ENCODE measurements around the gene NDUFV1. TPM values are rescaled to one million over a fixed set of nuclear protein-coding genes. Genes with fewer than 3 reads are reported as not detected.
"Not testable (repeated sequence)": the region's sequence is repeated elsewhere in the genome, so short reads cannot be mapped to it uniquely, and the experiment has no call there.

NDUFV1 gene
- total and polyA plus RNA-seq, 2 donors (not counting 1 experiment from before 2014, with no cell fraction given): 238 to 315 TPM

- peaks cover 65 to 71% of the 10 kb centered on the region in 2 donors for H3K4me1 ChIP-seq (ENCODE audit: control insufficient read depth in 2 of 2, insufficient read depth in 2 of 2, low read length in 2 of 2)
- H4K20me1 ChIP-seq (ENCODE audit: control insufficient read depth, insufficient read depth, low read length, poor library complexity, severe bottlenecking): no peaks in the 10 kb centered on the region
- no peaks in the 10 kb centered on the region for H3K36me3 ChIP-seq (replicated peaks in 1 of 2; ENCODE audit: control extremely low read depth in 1 of 2, control insufficient read depth in 1 of 2, extremely low read depth in 1 of 2, insufficient read depth in 2 of 2, low read length in 1 of 2)
- Mint-ChIP-seq H3K4me1 (peaks cover 64% of the 10 kb centered on the region), H3K27me3 (no peaks in the 10 kb centered on the region), H3K4me3 (peak overlapping the region; percentile 81), H3K27ac (peak overlapping the region; percentile 100), H3K9me3 (ENCODE audit: insufficient read depth) (peaks cover 3% of the 10 kb centered on the region)
- H3K27me3 ChIP-seq (replicated peaks in 1 of 4; ENCODE audit: control extremely low read depth in 1 of 4, control insufficient read depth in 3 of 4, insufficient read depth in 4 of 4, low read length in 3 of 4): no peaks in the 10 kb centered on the region
- peak; percentile 84 for DNase-seq
- ChIA-PET CTCF (interaction anchor here (0.6 to 2.9 kb wide), 8 partner anchors 9 to 60 kb away, joined by 3 to 13 read pairs (median 6); partner anchors contain the start of gene NUDT8), POLR2A (interaction anchor here (0.7 to 1.3 kb wide), 5 partner anchors 20 to 235 kb away, joined by 3 to 10 read pairs (median 4); partner anchors contain the start of gene POLD4)
- peak overlapping the region; percentile 85 to 91 for H3K27ac ChIP-seq (ENCODE audit: low read length in 2 of 2)
- intact Hi-C loops (cut with micrococcal nuclease): loop anchor here (1.0 to 10.0 kb wide), 6 partner anchors 15 to 323 kb away; partner anchors contain the start of genes GRK2, NDUFV1, NUDT8 and PPP1CA
- peak overlapping the region; percentile 94 for H3K4me2 ChIP-seq (replicated peaks; ENCODE audit: low read depth, low read length, poor library complexity, severe bottlenecking)
- H3K9me3 ChIP-seq (ENCODE audit: control extremely low read depth in 1 of 3, control insufficient read depth in 2 of 3, insufficient read depth in 1 of 3, low read length in 2 of 3): peaks cover 0 to 7% (median 0%) of the 10 kb centered on the region in 3 donors
- H3K79me2 ChIP-seq (ENCODE audit: control insufficient read depth, insufficient read depth, low read length): no peaks in the 10 kb centered on the region
- TF ChIP-seq, protein P1, sequence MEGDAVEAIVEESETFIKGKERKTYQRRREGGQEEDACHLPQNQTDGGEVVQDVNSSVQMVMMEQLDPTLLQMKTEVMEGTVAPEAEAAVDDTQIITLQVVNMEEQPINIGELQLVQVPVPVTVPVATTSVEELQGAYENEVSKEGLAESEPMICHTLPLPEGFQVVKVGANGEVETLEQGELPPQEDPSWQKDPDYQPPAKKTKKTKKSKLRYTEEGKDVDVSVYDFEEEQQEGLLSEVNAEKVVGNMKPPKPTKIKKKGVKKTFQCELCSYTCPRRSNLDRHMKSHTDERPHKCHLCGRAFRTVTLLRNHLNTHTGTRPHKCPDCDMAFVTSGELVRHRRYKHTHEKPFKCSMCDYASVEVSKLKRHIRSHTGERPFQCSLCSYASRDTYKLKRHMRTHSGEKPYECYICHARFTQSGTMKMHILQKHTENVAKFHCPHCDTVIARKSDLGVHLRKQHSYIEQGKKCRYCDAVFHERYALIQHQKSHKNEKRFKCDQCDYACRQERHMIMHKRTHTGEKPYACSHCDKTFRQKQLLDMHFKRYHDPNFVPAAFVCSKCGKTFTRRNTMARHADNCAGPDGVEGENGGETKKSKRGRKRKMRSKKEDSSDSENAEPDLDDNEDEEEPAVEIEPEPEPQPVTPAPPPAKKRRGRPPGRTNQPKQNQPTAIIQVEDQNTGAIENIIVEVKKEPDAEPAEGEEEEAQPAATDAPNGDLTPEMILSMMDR (IDR thresholded peaks at IDR 0.05): no peak
- TF ChIP-seq EZH2 (IDR thresholded peaks at IDR 0.05; ENCODE audit: borderline replicate concordance, insufficient read depth, low read depth, low read length, poor library complexity, severe bottlenecking): no peak
- no CpG with 5 or more reads among the region's 1 CpG for WGBS (ENCODE audit: insufficient coverage)
- H2AFZ ChIP-seq (ENCODE audit: insufficient read depth, low read depth, low read length, poor library complexity, severe bottlenecking): no peak overlapping the region
- peak overlapping the region; percentile 35 for H3K9ac ChIP-seq (ENCODE audit: low read length)
- H3K4me3 ChIP-seq (ENCODE audit: control extremely low read depth in 1 of 5, extremely low read depth in 1 of 5, insufficient read depth in 1 of 5, low read depth in 2 of 5, low read length in 4 of 5): peak overlapping the region in 1 of 5 experiments; percentile 18
- ATAC-seq (ENCODE audit: low read depth): peak; percentile 40
Observed at GRCh38 chr11:67588136-67588503, 18.6 kb upstream of the NDUFV1 start.

DNA sequence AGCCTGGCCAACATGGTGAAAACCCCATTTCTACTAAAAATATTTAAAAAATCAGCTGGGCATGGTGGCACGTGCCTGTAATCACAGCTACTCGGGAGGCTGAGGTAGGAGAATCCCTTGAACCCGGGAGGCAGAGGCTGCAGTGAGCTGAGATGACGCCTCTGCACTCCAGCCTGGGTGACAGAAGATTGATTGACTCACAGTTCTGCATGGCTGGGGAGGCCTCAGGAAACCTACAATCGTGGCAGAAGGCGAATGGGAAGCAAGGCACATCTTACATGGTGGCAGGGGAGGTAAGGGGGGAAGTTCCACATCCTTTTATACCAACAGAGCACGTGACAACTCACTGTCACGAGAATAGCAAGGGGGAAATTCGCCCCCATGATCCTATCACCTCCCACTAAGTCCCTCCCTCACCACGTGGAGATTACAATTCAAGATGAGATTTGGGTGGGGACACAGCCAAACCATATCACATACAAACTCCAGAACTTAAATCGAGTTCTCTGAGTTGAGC is 17.8 kb upstream of the NDUFV1 start:
- H4K20me1 ChIP-seq (ENCODE audit: control insufficient read depth, insufficient read depth, low read length, poor library complexity, severe bottlenecking); H3K36me3 ChIP-seq (replicated peaks in 1 of 2; ENCODE audit: control extremely low read depth in 1 of 2, control insufficient read depth in 1 of 2, extremely low read depth in 1 of 2, insufficient read depth in 2 of 2, low read length in 1 of 2); ATAC-seq (ENCODE audit: low read depth); H3K9me3 ChIP-seq (ENCODE audit: control extremely low read depth in 1 of 3, control insufficient read depth in 2 of 3, insufficient read depth in 1 of 3, low read length in 2 of 3); H3K9me3 Mint-ChIP-seq (ENCODE audit: insufficient read depth); H3K79me2 ChIP-seq (ENCODE audit: control insufficient read depth, insufficient read depth, low read length); H3K27me3 ChIP-seq (replicated peaks in 1 of 4; ENCODE audit: control extremely low read depth in 1 of 4, control insufficient read depth in 3 of 4, insufficient read depth in 4 of 4, low read length in 3 of 4); H2AFZ ChIP-seq (ENCODE audit: insufficient read depth, low read depth, low read length, poor library complexity, severe bottlenecking); H3K9ac ChIP-seq (ENCODE audit: low read length); H3K4me3 ChIP-seq (ENCODE audit: control extremely low read depth in 1 of 5, extremely low read depth in 1 of 5, insufficient read depth in 1 of 5, low read depth in 2 of 5, low read length in 4 of 5); H3K27me3 Mint-ChIP-seq: not testable (repeated sequence)
- H3K4me2 ChIP-seq (replicated peaks; ENCODE audit: low read depth, low read length, poor library complexity, severe bottlenecking): peak overlapping the region; percentile 39
- Mint-ChIP-seq H3K27ac (peak overlapping the region; percentile 92), H3K4me3 (peak overlapping the region; percentile 63), H3K4me1 (peaks cover 62% of the 10 kb centered on the region)
- WGBS (ENCODE audit: insufficient coverage): 93% methylated on average over 3 of the region's 11 CpGs
- intact Hi-C loops (cut with micrococcal nuclease): loop anchor here (1.0 to 10.0 kb wide), 6 partner anchors 16 to 324 kb away; partner anchors contain the start of genes GRK2, NDUFV1, NUDT8 and PPP1CA
- peaks cover 65 to 67% of the 10 kb centered on the region in 2 donors for H3K4me1 ChIP-seq (ENCODE audit: control insufficient read depth in 2 of 2, insufficient read depth in 2 of 2, low read length in 2 of 2)
- H3K27ac ChIP-seq (ENCODE audit: low read length in 2 of 2): peak overlapping the region; percentile 85 to 91
- ChIA-PET CTCF (interaction anchor here (1.3 to 2.6 kb wide), 6 partner anchors 10 to 41 kb away, joined by 3 to 8 read pairs (median 6); partner anchors contain the start of gene NUDT8), POLR2A (interaction anchor here (1.3 kb wide), 1 partner anchor 19 kb away, joined by 4 read pairs; no protein-coding TSS in a partner anchor)
- peak; percentile 64 for DNase-seq
